OCI-LY7 (cell line): ENCODE measurements around the gene COPA.

Experiments used
- EZH2phosphoT487 ChIP-seq: fragments of 200-600 bp; sonication (generic); IDR thresholded peaks from 2 replicates; pipeline ENCODE4 v1.6.1; 2018; ENCODE audit warnings: low read depth, borderline replicate concordance, mild to moderate bottlenecking, mixed run types, antibody characterized with exemption, low read length, moderate library complexity, mixed read lengths
- TF ChIP-seq, protein P1 (sequence below): fragments of 200-600 bp; sonication (generic); conservative IDR thresholded peaks from 2 replicates; pipeline ENCODE4 v1.5.1; 2014; ENCODE audit warnings: mild to moderate bottlenecking, antibody characterized with exemption, low read length, moderate library complexity, mixed read lengths

DNA sequence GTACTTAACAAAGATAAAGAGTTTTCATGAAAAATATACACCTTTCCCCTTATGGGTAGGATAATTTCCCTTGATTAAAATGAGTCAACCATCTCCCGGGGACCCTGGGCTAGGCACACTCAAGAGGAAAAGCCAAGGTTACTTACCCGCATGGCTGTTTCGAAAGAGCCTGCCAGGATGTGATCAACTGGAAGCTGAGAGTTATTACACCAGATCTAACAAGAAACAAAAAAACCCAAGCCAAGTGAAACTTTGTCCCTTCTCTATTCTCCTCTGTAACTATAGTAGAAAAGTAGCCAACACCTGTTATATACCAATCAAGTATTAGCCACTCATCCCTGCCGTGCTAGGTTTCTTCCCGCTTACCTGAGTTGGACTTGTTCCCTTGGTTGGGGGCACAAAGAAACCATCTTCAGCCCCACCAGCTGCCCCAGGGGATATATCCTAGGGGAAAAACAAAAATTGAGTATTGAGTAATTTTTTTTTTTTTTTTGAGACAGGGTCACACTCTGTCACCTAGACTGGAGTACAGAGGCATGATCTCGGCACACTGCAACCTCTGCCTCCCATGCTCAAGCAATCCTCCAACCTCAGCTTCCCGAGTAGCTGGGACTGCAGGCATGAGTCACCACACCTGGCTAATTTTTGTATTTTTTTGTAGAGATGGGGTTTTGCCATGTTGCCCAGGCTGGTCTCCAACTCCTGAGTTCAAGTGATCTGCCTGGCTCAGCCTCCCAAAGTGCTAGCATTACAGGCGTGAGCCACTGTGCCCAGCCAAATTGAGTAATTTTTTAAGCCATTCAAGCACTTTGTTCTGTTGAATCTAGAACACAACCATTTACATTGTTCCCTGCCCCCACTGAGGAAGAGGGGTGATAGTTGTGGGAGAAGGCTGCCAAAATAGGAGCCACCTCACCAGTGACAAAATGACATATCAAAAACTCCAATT lies 49.8 kb downstream of the COPA start:
- TF ChIP-seq, protein P1, sequence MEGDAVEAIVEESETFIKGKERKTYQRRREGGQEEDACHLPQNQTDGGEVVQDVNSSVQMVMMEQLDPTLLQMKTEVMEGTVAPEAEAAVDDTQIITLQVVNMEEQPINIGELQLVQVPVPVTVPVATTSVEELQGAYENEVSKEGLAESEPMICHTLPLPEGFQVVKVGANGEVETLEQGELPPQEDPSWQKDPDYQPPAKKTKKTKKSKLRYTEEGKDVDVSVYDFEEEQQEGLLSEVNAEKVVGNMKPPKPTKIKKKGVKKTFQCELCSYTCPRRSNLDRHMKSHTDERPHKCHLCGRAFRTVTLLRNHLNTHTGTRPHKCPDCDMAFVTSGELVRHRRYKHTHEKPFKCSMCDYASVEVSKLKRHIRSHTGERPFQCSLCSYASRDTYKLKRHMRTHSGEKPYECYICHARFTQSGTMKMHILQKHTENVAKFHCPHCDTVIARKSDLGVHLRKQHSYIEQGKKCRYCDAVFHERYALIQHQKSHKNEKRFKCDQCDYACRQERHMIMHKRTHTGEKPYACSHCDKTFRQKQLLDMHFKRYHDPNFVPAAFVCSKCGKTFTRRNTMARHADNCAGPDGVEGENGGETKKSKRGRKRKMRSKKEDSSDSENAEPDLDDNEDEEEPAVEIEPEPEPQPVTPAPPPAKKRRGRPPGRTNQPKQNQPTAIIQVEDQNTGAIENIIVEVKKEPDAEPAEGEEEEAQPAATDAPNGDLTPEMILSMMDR = no peak
- TF ChIP-seq EZH2phosphoT487 = no peak
